ENCODE results near the gene CLIP1. TPM values are rescaled to one million over a fixed set of nuclear protein-coding genes. Genes with fewer than 3 reads are reported as not detected.

CLIP1 gene
- polyA plus RNA-seq, 1 donor, result 19.6 TPM

DNA sequence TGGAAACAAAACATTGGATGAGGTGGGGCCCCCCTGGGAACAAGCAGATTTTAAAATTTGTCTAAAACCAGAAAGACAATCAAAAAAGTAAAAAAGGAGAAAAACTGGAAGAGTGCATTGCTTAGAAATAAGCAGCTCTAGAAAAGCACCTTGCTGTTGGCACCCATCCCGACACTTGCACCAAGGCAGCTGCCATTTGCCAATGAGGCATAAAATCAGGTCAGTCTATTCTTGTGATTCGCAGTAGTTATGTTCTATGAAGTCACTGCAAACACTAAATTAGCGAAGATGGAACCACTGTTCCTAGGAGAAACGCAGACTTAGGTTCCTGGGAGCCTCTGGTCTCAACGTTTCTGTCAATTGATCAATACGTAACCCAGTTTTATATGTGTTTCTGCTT lies 172.4 kb downstream of the CLIP1 start:
- DNase-seq (ENCODE audit: low read depth), result no peak

DNA sequence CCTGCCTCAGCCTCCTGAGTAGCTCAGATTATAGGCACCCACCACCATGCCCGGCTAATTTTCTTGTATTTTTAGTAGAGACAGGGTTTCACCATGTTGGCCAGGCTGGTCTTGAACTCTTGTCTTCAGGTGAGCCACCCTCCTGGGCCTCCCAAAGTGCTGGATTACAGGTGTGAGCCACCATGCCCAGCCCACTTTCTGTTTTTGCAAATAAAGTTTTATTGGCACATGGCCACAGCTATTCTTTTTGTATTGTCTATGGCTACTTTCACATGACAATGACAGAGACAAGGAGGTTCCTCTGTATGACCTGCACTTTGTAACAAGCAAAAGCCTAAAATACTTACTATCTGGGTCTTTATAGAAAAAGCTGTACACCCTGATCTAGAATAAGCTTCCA lies 176.9 kb downstream of the CLIP1 start:
- DNase-seq (ENCODE audit: low read depth), result no peak

GRCh38 chr12:122244565-122245371 lies 177.7 kb downstream of the CLIP1 start:
- no peak for DNase-seq (ENCODE audit: low read depth)

- DNase-seq (ENCODE audit: low read depth), result no peak
Measured at GRCh38 chr12:122243965-122244364, 178.5 kb downstream of the CLIP1 start.

- no peak for DNase-seq (ENCODE audit: low read depth)
Measured at GRCh38 chr12:122238861-122239260, 183.6 kb downstream of the CLIP1 start.

GRCh38 chr12:122235741-122236140 lies 186.7 kb downstream of the CLIP1 start:
- no peak for DNase-seq (ENCODE audit: low read depth)

- no peak for DNase-seq (ENCODE audit: low read depth)
Measured at GRCh38 chr12:122232691-122233090, 189.8 kb downstream of the CLIP1 start.

DNA sequence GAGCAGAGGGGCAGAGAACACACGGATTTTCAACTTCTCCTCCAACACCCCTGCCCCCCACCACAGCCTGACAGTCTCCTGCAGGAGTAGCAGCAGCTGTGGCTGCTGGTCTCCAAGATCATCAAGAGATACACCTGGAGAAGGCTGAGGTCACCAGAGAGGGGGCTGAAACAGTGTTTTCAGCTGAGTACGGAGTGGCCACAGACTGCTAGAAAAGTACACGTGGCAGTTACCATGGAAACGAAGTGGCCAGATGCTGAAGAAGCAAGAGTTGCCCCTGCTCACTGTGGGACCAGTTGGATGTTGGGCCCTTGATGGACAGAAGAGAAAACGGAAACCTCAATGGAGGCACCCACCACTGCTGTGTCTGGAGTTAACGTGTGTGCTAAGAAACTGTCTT lies 191.7 kb downstream of the CLIP1 start:
- DNase-seq (ENCODE audit: low read depth), result no peak

GRCh38 chr12:122228092-122228491 lies 194.4 kb downstream of the CLIP1 start:
- DNase-seq (ENCODE audit: low read depth), result no peak

GRCh38 chr12:122227341-122227740 lies 195.1 kb downstream of the CLIP1 start:
- DNase-seq (ENCODE audit: low read depth), result no peak

DNA sequence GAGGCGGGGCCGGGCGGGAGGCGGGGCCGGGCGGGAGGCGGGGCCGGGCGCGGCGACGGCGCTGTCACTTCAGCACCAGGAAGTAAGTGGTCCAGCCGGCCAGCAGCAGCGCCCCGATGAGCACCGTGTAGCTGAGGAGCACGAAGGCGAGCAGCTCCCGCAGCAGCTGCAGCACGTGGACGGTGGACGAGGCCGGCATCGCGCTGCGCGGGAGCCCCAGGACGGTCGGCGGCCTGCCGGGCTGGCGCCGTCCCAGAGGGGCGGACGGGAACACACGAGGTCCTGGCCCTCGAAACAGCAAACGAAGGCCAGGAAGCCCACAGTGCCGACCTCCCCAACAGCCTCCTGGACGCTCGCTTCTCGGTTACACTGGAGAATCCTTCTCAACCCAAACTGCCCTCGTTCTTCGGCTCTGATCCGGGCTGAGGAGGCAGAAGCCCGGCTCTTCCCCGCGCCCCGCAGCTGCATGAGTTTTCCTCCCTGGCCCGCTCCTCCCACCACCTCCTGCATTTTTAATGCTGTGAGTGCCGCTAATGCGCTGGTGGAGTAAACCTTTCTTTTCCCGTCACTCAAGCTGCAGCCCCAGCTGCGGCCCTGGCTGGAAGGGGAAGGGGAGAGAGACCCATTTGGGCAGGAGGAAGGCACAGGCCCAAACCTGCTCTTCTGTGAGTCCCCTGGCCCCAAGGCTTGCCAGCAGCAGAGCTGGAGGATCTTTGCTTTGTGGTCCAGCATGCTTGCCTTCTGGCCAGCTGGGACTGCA lies 195.9 kb downstream of the CLIP1 start:
- no peak for DNase-seq (ENCODE audit: low read depth)

DNA sequence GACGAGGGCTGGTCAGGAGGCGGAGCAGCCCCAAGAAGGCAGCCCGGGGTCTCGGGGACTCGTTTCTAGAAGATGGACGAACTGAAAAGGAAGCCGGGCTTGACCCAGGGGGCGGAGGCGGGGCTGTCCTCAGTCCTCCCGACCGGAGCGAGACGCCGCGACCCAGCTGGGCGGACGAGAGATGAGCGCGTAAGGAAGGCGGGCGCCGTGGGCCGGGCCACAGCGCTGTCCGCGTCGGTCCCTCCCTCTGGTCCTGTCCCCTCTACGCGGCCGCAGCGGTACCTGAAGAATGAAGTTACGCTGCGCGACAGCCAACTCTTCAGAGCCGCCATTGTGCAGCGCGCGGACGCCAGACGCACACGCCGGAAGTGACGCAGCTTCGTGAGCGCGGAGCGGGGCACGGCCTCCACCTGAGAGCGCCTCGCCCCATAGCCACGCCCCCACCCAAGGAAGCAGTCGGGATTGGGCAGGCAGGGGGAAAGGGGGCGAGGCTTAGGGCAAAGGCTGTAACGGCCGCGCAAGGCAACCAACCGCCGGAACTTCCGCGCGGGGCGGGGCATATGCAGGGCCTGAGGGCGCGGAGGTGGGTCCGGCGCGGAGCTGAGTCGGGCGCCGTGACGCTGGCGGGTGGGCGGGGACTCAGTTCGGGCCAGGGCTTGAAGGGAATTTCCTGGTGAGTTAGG lies 196.6 kb downstream of the CLIP1 start, which contains the start of gene DIABLO:
Gene DIABLO, minus strand, starts transcription at position 370 of the 683 bp plus-strand sequence. Its CDS starts 38 bp downstream, at position 332.
- DNase-seq (ENCODE audit: low read depth), result peak; percentile 96

Other genes starting within 250 kb of the CLIP1 start
- not detected for gene IL31, start 248.4 kb downstream of the CLIP1 start, polyA plus RNA-seq (ENCODE audit: insufficient read length)
- gene LRRC43, start 239.5 kb downstream of the CLIP1 start, polyA plus RNA-seq (ENCODE audit: insufficient read length), result 0.29 TPM
- gene B3GNT4, start 219.0 kb downstream of the CLIP1 start, polyA plus RNA-seq (ENCODE audit: insufficient read length), result 0.30 TPM
- gene DIABLO, start 196.6 kb downstream of the CLIP1 start, polyA plus RNA-seq (ENCODE audit: insufficient read length), result 38.4 TPM
- gene VPS33A, start 156.2 kb downstream of the CLIP1 start, polyA plus RNA-seq (ENCODE audit: insufficient read length), result 13.4 TPM
- 27.1 TPM for gene ZCCHC8, start 78.3 kb upstream of the CLIP1 start, polyA plus RNA-seq (ENCODE audit: insufficient read length)
- gene RSRC2, start 104.3 kb upstream of the CLIP1 start, polyA plus RNA-seq (ENCODE audit: insufficient read length), result 118 TPM
- 18.0 TPM for gene KNTC1, start 104.6 kb upstream of the CLIP1 start, polyA plus RNA-seq (ENCODE audit: insufficient read length)

Data from forelimb muscle (tissue), 1 donor.